ENCODE results near the gene CLCN6.

DNA sequence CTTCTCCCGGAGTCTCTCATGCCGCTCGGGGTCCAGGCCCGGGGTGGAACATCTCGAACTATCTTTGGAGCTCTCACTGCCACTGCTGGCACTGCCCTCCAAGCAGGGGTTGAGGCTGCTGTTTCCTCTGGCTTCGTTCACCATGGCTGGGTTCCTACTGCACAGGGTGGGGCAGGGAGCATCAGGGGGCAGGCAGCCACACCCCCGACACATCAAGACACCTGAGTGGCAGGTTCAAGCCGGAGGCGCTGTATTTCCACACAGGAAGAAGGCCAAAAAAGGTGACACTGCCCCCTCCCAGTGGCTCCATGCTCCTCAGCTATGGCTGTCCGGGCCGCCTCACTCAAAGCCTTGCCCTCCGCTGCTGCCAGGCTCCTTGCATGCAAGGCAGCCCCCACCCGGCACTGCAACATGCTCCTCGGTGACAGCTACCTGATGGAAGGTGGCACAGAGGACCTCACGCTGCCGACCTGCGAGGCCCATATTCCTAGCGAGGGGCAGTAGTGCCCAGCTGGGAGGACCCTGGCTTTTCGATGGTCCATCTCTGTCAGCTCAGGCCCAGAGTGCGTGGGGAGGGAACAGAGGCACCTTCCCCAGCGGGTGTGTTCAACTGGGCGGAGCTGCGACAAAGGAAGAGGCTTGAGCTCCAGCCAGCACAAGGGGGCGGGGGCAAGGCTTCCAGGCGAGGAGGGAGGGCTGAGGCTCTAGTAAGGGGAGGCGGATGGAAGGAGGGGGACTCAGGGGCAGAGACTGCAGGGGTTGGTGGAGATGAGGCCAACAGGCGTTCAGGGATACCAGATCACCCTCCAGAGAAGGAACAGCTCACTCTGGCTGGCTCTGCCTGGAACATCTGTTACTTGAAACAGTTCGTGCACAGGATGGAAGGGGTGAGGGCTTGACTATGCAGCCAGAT, 2.8 kb upstream of the CLCN6 start:
- TF ChIP-seq, protein P1, sequence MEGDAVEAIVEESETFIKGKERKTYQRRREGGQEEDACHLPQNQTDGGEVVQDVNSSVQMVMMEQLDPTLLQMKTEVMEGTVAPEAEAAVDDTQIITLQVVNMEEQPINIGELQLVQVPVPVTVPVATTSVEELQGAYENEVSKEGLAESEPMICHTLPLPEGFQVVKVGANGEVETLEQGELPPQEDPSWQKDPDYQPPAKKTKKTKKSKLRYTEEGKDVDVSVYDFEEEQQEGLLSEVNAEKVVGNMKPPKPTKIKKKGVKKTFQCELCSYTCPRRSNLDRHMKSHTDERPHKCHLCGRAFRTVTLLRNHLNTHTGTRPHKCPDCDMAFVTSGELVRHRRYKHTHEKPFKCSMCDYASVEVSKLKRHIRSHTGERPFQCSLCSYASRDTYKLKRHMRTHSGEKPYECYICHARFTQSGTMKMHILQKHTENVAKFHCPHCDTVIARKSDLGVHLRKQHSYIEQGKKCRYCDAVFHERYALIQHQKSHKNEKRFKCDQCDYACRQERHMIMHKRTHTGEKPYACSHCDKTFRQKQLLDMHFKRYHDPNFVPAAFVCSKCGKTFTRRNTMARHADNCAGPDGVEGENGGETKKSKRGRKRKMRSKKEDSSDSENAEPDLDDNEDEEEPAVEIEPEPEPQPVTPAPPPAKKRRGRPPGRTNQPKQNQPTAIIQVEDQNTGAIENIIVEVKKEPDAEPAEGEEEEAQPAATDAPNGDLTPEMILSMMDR (conservative IDR thresholded peaks at IDR 0.05; ENCODE audit: low read depth, low read length): no peak
- no peak for TF ChIP-seq EZH2 (IDR thresholded peaks at IDR 0.05; ENCODE audit: borderline replicate concordance, low read depth, low read length, poor library complexity, severe bottlenecking)

All from A673 (cell line).